Endothelial cell of umbilical vein (primary cell): ENCODE measurements around the gene CDKN3.
"Not testable (repeated sequence)": the region's sequence is repeated elsewhere in the genome, so short reads cannot be mapped to it uniquely, and the experiment has no call there.

ENCODE experiments used
- CTCF ChIP-seq, 2 donors: IDR thresholded peaks; 1 replicate in 1 of 2; 2 replicates in 1 of 2; pipeline ENCODE4 v1.5.1; 2011; ENCODE audit warnings: low read length in 2 of 2, mild to moderate bottlenecking in 2 of 2, moderate library complexity in 2 of 2, control low read depth in 1 of 2, inconsistent platforms in 1 of 2, low read depth in 1 of 2; ENCODE audit not compliant: insufficient read depth in 1 of 2; ENCODE audit errors: extremely low read depth in 1 of 2
- EZH2 ChIP-seq: IDR thresholded peaks from 2 replicates; pipeline ENCODE4 v1.6.1; 2012; ENCODE audit warnings: borderline replicate concordance, low read depth, mild to moderate bottlenecking, moderate library complexity, low read length, inconsistent platforms; ENCODE audit not compliant: severe bottlenecking
- FOS ChIP-seq: IDR thresholded peaks from 2 replicates; pipeline ENCODE4 v1.6.1; 2011; ENCODE audit warnings: mild to moderate bottlenecking, low read length, moderate library complexity, borderline replicate concordance; ENCODE audit not compliant: insufficient read depth
- GATA2 ChIP-seq: IDR thresholded peaks from 2 replicates; pipeline ENCODE4 v1.7.0; 2011; ENCODE audit warnings: low read depth, mild to moderate bottlenecking, moderate library complexity, mixed read lengths, low read length; ENCODE audit not compliant: insufficient read length, insufficient read depth
- JUN ChIP-seq: IDR thresholded peaks from 2 replicates; pipeline ENCODE4 v1.6.1; 2011; ENCODE audit warnings: borderline replicate concordance, low read depth; ENCODE audit not compliant: insufficient read length, insufficient read depth
- MAX ChIP-seq: IDR thresholded peaks from 2 replicates; pipeline ENCODE4 v1.6.1; 2011; ENCODE audit not compliant: insufficient read depth, insufficient read length
- MYC ChIP-seq: IDR thresholded peaks from one replicate; pipeline ENCODE4 v1.6.1; 2011; ENCODE audit warnings: mild to moderate bottlenecking, low read depth, low read length
- POLR2A ChIP-seq: IDR thresholded peaks from 2 replicates; pipeline ENCODE4 v1.6.1; 2012; ENCODE audit warnings: low read depth, mild to moderate bottlenecking, control low read depth, low read length
- POLR2AphosphoS5 ChIP-seq: IDR thresholded peaks from 2 replicates; pipeline ENCODE4 v1.6.1; 2012; ENCODE audit warnings: low read depth, mild to moderate bottlenecking, control low read depth, low read length, moderate library complexity; ENCODE audit not compliant: insufficient read depth

GRCh38 chr14:54453990-54454389, 57.2 kb downstream of the CDKN3 start:
- TF ChIP-seq POLR2AphosphoS5; EZH2; CTCF (IDR thresholded peaks at IDR 0.05; ENCODE audit: extremely low read depth in 1 of 2, insufficient read depth in 1 of 2, low read depth in 1 of 2, low read length in 2 of 2); POLR2A; JUN; MYC; MAX; GATA2; FOS: not testable (repeated sequence)
